Tongue (tissue), 2 donors: ENCODE measurements around the gene DIDO1. TPM values are rescaled to one million over a fixed set of nuclear protein-coding genes. Genes with fewer than 3 reads are reported as not detected.
"Not testable (repeated sequence)": the region's sequence is repeated elsewhere in the genome, so short reads cannot be mapped to it uniquely, and the experiment has no call there.

Source experiments
- DNase-seq: peaks from one replicate; pipeline ENCODE4 v3.0.0-alpha.2; 2015
- total RNA-seq: library from RNA; depleted of rRNA; stranded (reverse); fragments of >200 nt; gene quantifications from one replicate; pipeline ENCODE4 v1.2.3, GENCODE V29; 2014

Gene DIDO1
- total RNA-seq, 1 donor from 2014 or later: 57.5 TPM

GRCh38 chr20:62853304-62853703 lies 73.0 kb downstream of the DIDO1 start:
- DNase-seq: not testable (repeated sequence)

- no peak for DNase-seq
These were observed 73.5 kb downstream of the DIDO1 start for GRCh38 chr20:62852841-62853240.

- no peak for DNase-seq
These were observed 74.1 kb downstream of the DIDO1 start for GRCh38 chr20:62852196-62852595.

- no peak for DNase-seq
These were observed 75.9 kb downstream of the DIDO1 start for GRCh38 chr20:62850333-62850974.

- no peak for DNase-seq
These were observed 76.9 kb downstream of the DIDO1 start for GRCh38 chr20:62849431-62849830.

- not testable (repeated sequence) for DNase-seq
These were observed 77.4 kb downstream of the DIDO1 start for GRCh38 chr20:62848917-62849316.

- DNase-seq: peak; percentile 62
These were observed 80.0 kb downstream of the DIDO1 start for GRCh38 chr20:62846166-62846890.

GRCh38 chr20:62845416-62846160 lies 80.7 kb downstream of the DIDO1 start:
- no peak for DNase-seq

- DNase-seq: no peak
These were observed 82.1 kb downstream of the DIDO1 start for GRCh38 chr20:62844182-62844581.

- no peak for DNase-seq
These were observed 82.6 kb downstream of the DIDO1 start for GRCh38 chr20:62843656-62844055.

GRCh38 chr20:62841705-62842212 lies 84.5 kb downstream of the DIDO1 start:
- DNase-seq: no peak

GRCh38 chr20:62840244-62841197 lies 85.8 kb downstream of the DIDO1 start:
- no peak for DNase-seq

- no peak for DNase-seq
These were observed 86.5 kb downstream of the DIDO1 start for GRCh38 chr20:62839816-62840215.

GRCh38 chr20:62839261-62839660 lies 87.0 kb downstream of the DIDO1 start:
- no peak for DNase-seq

GRCh38 chr20:62838128-62838891 lies 88.0 kb downstream of the DIDO1 start:
- no peak for DNase-seq

- no peak for DNase-seq
These were observed 88.5 kb downstream of the DIDO1 start for GRCh38 chr20:62837790-62838127.

GRCh38 chr20:62836967-62837490 lies 89.3 kb downstream of the DIDO1 start:
- no peak for DNase-seq

- no peak for DNase-seq
These were observed 90.1 kb downstream of the DIDO1 start for GRCh38 chr20:62835931-62836861.

- DNase-seq: no peak
These were observed 91.2 kb downstream of the DIDO1 start for GRCh38 chr20:62834967-62835730.
